HG02763 (cell line): ENCODE measurements around the gene SCAMP3.

ENCODE experiments used
- ATAC-seq: cut with Tn5 transposase; IDR thresholded peaks from one replicate; pipeline ENCODE4 v1.9.1; 2021; ENCODE audit warnings: mild to moderate bottlenecking, moderate library complexity; ENCODE audit not compliant: unreplicated experiment

The SCAMP3 gene

DNA sequence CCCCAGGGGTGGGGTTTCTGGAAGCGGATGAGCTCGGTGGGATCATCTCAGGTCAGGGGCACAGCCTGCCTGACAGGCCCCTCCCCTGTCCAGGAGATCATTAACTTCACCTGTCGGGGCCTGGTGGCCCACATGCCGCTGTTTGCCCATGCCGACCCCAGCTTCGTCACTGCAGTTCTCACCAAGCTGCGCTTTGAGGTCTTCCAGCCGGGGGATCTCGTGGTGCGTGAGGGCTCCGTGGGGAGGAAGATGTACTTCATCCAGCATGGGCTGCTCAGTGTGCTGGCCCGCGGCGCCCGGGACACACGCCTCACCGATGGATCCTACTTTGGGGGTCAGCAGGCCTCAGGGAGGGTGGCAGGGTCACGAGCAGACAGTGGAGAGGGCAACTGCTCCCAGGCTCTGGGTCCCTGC, 23.5 kb upstream of the SCAMP3 start:
- no peak for ATAC-seq

GRCh38 chr1:155285063-155285462, 22.9 kb upstream of the SCAMP3 start:
- ATAC-seq = no peak

DNA sequence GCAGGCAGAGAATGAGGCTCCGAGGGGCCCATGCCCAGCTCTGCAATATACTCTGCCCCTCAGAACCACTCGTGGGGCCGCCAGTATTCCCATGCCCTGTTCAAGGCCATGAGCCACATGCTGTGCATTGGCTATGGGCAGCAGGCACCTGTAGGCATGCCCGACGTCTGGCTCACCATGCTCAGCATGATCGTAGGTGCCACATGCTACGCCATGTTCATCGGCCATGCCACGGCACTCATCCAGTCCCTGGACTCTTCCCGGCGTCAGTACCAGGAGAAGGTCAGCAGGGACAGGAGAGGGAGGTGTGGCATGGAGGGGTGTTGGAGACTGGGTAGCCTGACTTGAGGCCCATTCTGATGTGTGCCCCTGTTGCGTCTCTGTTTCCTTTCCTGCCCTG, 22.3 kb upstream of the SCAMP3 start:
- ATAC-seq = no peak

DNA sequence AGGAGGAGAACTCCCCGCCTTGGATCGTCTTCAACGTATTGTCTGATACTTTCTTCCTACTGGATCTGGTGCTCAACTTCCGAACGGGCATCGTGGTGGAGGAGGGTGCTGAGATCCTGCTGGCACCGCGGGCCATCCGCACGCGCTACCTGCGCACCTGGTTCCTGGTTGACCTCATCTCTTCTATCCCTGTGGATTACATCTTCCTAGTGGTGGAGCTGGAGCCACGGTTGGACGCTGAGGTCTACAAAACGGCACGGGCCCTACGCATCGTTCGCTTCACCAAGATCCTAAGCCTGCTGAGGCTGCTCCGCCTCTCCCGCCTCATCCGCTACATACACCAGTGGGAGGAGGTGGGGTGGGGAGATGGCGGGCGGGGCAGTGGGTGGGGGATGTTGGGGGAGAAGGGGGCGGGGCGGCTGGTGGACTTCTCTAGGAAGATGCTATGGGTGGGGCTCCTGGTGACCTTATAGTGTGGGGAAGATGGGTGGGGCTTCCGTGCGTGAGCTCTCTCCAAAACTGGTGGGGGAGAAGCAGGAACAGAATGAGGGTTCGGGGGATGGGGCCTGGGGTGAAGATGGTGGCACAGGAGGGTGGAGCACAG, 20.4 kb upstream of the SCAMP3 start:
- ATAC-seq = no peak

- ATAC-seq = no peak
Observed at GRCh38 chr1:155279268-155279667, 17.1 kb upstream of the SCAMP3 start.

DNA sequence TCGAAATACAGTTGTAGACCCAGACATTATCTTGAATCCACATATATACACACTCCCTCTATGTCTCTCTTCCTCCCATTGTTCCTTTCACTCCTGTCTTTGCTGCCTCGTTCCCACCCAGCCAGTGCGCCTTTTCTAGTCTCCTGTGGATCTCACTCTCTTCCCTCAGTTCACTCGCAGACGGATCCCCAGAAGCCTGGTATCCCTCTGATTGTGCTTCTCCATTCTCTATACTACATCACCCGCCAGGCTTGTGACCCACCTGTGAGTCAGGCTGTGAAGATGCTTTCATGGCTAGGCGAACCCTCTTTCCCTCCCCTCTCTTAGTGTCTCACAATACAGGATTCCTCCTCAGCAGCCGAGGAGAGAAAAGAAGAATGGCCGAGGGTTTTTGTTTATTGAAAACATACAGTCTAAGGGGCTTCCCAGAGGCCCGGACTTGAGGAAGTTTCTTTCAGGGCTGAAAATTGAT, 16.6 kb upstream of the SCAMP3 start:
- no peak for ATAC-seq

DNA sequence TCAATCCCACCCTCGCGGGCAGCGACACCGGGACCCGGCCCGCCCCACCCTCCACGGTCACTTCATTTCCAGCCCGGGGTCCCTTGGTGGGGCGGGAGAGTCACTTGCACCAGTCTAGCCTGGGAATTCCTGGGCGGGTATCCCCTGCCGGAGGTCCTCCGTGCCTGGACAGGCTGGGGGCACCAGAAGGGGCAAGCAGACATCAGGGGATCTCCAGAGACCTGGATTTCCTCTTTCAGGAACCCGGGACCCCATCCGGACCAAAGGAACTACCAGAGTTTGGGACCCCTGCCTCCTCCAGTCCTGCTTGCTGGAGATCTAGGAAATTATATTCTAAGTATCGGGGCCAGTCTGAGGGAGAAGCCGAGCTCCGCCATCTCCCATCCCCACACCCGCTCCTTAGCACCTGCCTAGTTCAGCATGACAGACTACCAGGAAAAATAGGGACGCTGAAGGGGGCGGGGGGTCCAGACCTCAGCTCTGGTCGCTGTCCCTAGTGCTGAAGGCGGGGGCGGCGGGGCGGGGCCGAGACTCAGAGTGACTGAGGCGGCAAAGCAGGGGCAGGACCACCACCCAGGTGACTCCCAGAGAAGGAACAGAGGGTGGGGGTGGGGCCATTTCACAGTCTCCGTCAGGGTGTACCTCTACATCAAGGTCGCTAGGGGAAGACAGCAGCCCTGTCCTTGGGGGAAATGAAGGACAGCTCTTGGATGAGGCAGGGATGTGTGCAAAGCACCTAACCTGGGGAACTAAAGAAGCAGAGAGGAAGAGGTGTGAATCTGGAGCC, 15.9 kb upstream of the SCAMP3 start:
- no peak for ATAC-seq

GRCh38 chr1:155277070-155277901, 15.1 kb upstream of the SCAMP3 start, which contains the start of gene HCN3:
TSS of gene HCN3 (plus strand) at chr1:155277463. CDS start at chr1:155277591, 128 bp downstream.
- peak; percentile 70 for ATAC-seq

DNA sequence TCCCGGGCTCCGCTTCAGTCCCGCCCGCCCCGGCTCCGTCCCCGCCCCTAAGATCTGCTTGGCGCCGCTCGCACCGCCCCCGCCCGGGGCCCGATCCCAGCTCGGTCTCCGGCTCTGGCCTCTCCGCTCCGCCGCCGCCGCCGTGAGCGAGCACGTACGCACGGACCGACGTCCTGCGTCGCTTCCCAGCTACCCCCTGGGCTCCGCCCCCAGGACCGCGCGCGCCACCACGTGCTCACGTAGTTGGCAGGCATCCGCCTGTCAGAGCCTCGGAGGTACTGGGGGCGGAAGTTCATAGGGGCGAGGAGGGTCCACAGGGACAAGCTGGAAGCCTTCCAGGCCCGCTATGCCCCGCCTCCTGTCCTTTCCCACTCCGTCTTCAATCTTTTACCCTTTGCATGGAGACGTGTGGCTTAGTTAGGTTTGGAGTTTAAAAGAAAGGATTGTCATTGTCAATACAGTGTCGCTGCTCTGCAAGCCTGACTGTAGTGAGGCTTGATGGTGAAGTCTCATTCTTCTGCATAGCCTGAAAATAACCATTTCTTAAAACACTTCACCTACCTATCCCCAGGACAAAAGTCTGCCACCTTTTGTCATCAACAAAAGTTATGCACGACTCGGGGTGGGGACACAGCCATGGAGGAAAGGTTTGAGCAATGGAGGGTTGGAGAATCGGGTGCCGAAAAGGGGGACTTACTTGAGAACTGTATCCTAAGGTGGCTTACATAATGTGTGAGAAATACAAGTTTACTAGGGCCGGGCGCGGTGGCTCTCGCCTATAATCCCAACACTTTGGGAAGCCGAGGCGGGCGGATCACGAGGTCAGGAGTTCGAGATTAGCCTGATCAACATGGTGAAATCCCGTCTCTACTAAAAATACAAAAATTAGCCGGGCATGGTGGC, 11.4 kb upstream of the SCAMP3 start, which contains the start of gene CLK2:
CLK2 (minus strand) TSS at position 162 of the 903 bp plus-strand sequence. CDS start 2,527 bp downstream, outside the sequence.
- peak; percentile 74 for ATAC-seq

- peak; percentile 31 for ATAC-seq
Observed at GRCh38 chr1:155272466-155273342, 10.5 kb upstream of the SCAMP3 start.

DNA sequence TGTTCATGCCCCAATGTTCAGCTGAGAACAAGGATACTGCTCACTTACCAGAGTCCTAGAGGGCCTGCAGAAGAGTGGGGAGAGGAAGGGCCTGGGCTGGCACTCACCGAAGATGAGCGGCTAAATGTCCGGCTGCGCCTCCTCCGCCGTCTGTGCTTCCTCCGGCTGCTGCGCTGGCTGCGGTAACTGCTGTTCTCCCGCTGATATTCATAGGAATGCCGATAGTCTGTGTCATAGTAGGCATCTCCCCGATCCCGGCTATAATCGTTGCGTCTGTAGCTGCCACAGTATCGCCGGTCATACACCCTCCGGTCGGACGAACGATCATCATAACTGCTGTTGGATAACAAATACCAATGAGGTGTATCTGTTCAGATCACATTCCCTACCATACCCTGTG, 7.2 kb upstream of the SCAMP3 start:
- ATAC-seq = no peak

GRCh38 chr1:155268630-155269029, 6.5 kb upstream of the SCAMP3 start:
- no peak for ATAC-seq

GRCh38 chr1:155267373-155267772, 5.2 kb upstream of the SCAMP3 start:
- ATAC-seq = no peak

GRCh38 chr1:155266553-155266952, 4.4 kb upstream of the SCAMP3 start:
- ATAC-seq = no peak

DNA sequence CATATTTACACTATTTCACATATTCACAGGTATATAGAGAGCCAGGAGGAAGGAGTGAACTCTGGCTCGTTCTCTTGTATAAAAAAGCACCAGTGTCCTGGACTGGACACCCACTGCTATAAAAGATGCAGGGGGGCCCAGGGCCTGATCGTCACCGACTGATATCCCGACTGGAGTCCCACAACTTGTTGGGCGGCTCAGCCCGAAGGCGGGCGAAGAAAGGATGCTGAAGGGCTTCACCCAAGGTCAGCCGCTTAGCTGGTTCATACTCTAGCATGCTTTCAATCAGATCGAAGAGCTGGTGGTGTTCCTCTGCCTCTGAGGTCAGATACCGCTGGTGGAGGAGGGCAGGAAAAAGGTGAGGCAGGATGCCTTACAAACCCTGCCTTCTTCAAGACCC, 907 bp upstream of the SCAMP3 start:
- no peak for ATAC-seq

DNA sequence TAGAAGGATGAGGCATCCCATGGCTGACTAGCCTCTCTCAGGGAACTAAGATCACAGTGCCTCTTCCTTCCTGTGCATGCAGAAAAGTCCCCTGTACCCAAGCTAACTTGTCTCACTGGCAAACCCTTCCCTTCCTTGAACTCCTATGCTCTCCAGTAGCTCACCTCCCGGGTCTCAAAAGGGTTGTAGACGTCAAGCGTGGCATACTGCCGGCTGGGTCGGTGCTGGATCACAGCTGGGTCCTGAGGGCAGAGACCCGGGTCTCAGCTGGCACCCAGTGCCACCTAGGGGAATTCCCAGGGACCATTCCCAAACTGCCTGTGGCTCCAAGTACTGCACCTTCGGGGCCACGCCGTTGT, 688 bp downstream of the SCAMP3 start:
- no peak for ATAC-seq

DNA sequence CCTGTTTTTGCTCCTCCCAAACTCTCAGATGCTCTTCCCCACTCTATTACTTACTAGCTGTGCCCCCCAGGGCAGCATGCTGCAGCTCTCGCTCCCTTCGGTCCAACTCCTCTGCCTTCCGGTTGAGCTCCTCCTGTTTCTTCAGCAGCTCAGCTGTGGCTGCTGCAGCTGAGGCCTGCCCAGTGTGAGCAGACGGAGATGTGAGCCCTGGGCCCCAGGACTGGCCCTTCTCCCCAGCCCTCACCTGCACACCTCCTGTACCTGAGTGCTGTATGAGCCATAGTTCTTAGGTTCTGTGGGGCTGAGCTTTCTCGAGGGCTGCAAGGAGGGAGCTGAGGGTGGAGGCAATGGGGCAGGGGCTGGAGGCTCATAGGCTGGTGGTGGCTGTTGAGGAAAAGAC, 1.9 kb downstream of the SCAMP3 start:
- no peak for ATAC-seq

DNA sequence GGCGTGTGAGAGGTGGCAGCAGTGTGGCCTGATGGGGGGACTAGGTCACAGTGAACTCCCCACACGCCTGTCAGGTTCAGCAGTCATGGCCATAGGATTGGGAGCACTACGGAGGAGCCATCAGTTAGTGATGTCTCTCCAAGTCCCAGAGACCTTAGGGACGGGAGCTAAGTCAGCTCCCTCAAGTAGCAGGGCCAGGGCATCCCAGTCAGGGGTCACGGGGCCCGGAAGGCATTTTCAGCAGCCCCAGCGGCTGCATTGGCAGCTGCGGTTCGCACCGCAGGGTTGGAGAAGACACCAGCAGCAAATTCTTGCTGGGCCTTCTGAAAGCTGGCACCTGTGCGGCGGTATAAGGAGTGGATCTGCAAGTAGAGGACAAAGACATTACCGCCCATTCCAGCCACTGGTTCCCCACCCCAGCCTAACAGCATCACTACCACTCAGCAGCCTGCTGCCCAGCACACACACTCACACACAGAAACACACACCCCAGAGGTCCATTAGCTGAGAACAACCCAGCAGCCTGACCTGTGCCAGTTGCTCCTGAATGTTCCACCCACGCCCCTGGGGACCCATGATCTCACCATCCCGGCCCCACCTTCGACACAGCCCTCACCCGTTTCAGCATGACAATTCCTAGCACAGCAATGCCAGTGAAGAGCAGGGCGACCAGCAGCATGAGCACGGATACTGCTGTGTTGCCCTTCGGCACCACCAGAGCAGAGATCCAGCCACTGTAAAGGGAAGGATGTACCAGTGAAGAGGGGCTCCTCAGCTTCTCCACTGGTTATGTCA, 5.9 kb downstream of the SCAMP3 start:
- no peak for ATAC-seq
